ENCODE results near the gene CTDP1. TPM values are rescaled to one million over a fixed set of nuclear protein-coding genes. Genes with fewer than 3 reads are reported as not detected.
A peak's percentile ranks its signal among the peaks of the same experiment; 100 is the strongest.

Gene CTDP1
- total RNA-seq, 3 donors from 2014 or later, result 28.6 to 37.4 (median 30.1) TPM

GRCh38 chr18:79764131-79764530 lies 84.5 kb downstream of the CTDP1 start:
- ATAC-seq (no peak), DNase-seq (peak in 1 of 3 donors; percentile 3)
- intact Hi-C loops (cut with DNase I, micrococcal nuclease), result no loop called here
- no peaks in the 10 kb centered on the region for H3K36me3 ChIP-seq (ENCODE audit: low read depth)
- no peak for TF ChIP-seq CTCF (IDR thresholded peaks at IDR 0.05)
- H3K4me1 ChIP-seq (ENCODE audit: low read depth), result no peaks in the 10 kb centered on the region
- no peak overlapping the region for H3K4me3 ChIP-seq
- H3K9me3 ChIP-seq, result peaks cover 4% of the 10 kb centered on the region

GRCh38 chr18:79765491-79766245 lies 86.1 kb downstream of the CTDP1 start:
- Histone ChIP-seq H3K36me3 (ENCODE audit: low read depth) (no peaks in the 10 kb centered on the region), H3K9me3 (peaks cover 4% of the 10 kb centered on the region), H3K4me3 (no peak overlapping the region), H3K4me1 (ENCODE audit: low read depth) (no peaks in the 10 kb centered on the region)
- intact Hi-C loops (cut with DNase I, micrococcal nuclease), result no loop called here
- TF ChIP-seq CTCF (IDR thresholded peaks at IDR 0.05), result no peak
- ATAC-seq (no peak), DNase-seq (peak in 1 of 3 donors; percentile 16)

GRCh38 chr18:79766308-79766707 lies 86.7 kb downstream of the CTDP1 start:
- ATAC-seq (no peak), DNase-seq (peak in 1 of 3 donors; percentile 38)
- H3K4me1 ChIP-seq (ENCODE audit: low read depth), result no peaks in the 10 kb centered on the region
- H3K9me3 ChIP-seq, result peaks cover 4% of the 10 kb centered on the region
- intact Hi-C loops (cut with DNase I, micrococcal nuclease), result no loop called here
- no peaks in the 10 kb centered on the region for H3K36me3 ChIP-seq (ENCODE audit: low read depth)
- H3K4me3 ChIP-seq, result no peak overlapping the region
- no peak for TF ChIP-seq CTCF (IDR thresholded peaks at IDR 0.05)

- H3K4me3 ChIP-seq, result no peak overlapping the region
- no peaks in the 10 kb centered on the region for H3K4me1 ChIP-seq (ENCODE audit: low read depth)
- intact Hi-C loops (cut with DNase I, micrococcal nuclease), result no loop called here
- ATAC-seq (no peak), DNase-seq (no peak)
- H3K36me3 ChIP-seq (ENCODE audit: low read depth), result no peaks in the 10 kb centered on the region
- no peak for TF ChIP-seq CTCF (IDR thresholded peaks at IDR 0.05)
- peaks cover 4% of the 10 kb centered on the region for H3K9me3 ChIP-seq
Measured at GRCh38 chr18:79768745-79769144, 89.1 kb downstream of the CTDP1 start.

- Histone ChIP-seq H3K36me3 (ENCODE audit: low read depth) (no peaks in the 10 kb centered on the region), H3K4me3 (no peak overlapping the region), H3K9me3 (peaks cover 4% of the 10 kb centered on the region), H3K4me1 (ENCODE audit: low read depth) (no peaks in the 10 kb centered on the region)
- ATAC-seq (no peak), DNase-seq (peak in 1 of 3 donors; percentile 40)
- intact Hi-C loops (cut with DNase I, micrococcal nuclease), result no loop called here
- TF ChIP-seq CTCF (IDR thresholded peaks at IDR 0.05), result no peak
Measured at GRCh38 chr18:79769698-79770500, 90.3 kb downstream of the CTDP1 start.

Data from mucosa of descending colon (tissue), 3 donors.